ENCODE data around the gene ANO4. TPM values are rescaled to one million over a fixed set of nuclear protein-coding genes. Genes with fewer than 3 reads are reported as not detected.

The ANO4 gene
- total and polyA plus RNA-seq, 2 of the 8 experiments (the other 6 are each of a cell fraction or from before 2014, with no cell fraction given): 1.1 to 3.4 TPM

GRCh38 chr12:101027816-101028215 lies 233.2 kb downstream of the ANO4 start:
- POLR2A ChIA-PET (ENCODE audit: partially characterized antibody): no interaction called here

More at GRCh38 chr12:101027816-101028215, 233.2 kb downstream of the ANO4 start:
- H3K79me2 ChIP-seq (ENCODE audit: control insufficient read depth in 1 of 2, insufficient read depth in 2 of 2, low read length in 2 of 2): no peaks in the 10 kb centered on the region
- H2AFZ ChIP-seq (ENCODE audit: low read length): no peak overlapping the region
- no peak overlapping the region for H2BK12ac ChIP-seq (ENCODE audit: low read depth, low read length)
- H4K91ac ChIP-seq (replicated peaks; ENCODE audit: insufficient read length, low read length): no peak overlapping the region
- peaks cover 0 to 2% (median 0%) of the 10 kb centered on the region in 4 experiments; a peak in 1 of 7 replicates for H3K4me1 ChIP-seq (replicated peaks in 1 of 4; ENCODE audit: control insufficient read depth in 3 of 4, insufficient read depth in 4 of 4, low read length in 3 of 4)
- 0 out of 2 replicates have a peak overlapping the region, but pooled peaks have one; percentile 39 for H2AK5ac ChIP-seq (ENCODE audit: low read depth, low read length)
- no peak overlapping the region for H3K14ac ChIP-seq (ENCODE audit: insufficient read length)
- CTCF ChIA-PET (ENCODE audit: partially characterized antibody): no interaction called here
- no peak overlapping the region for H2BK20ac ChIP-seq (ENCODE audit: low read length)
- H3K27ac ChIP-seq (ENCODE audit: low read depth, low read length): no peak overlapping the region
- DNase-seq (ENCODE audit: low read depth in 1 of 2, low spot score in 2 of 2) (no peak), FAIRE-seq (no peak)
- H3K36me3 ChIP-seq (ENCODE audit: control insufficient read depth in 2 of 4, insufficient read depth in 4 of 4, low read length in 3 of 4): no peaks in the 10 kb centered on the region; a peak in 1 of 8 replicates
- no peak overlapping the region for H3K56ac ChIP-seq (replicated peaks; ENCODE audit: insufficient read length, low read depth, low read length)
- no peak overlapping the region for H4K5ac ChIP-seq (ENCODE audit: insufficient read length, low read depth, low read length)
- H2BK15ac ChIP-seq (ENCODE audit: low read length): no peak overlapping the region
- H3K4me3 ChIP-seq (ENCODE audit: extremely low read depth in 1 of 4, insufficient read depth in 2 of 4, low read depth in 3 of 4, low read length in 4 of 4): no peak overlapping the region
- H3K23me2 ChIP-seq (ENCODE audit: low read depth, low read length): no peaks in the 10 kb centered on the region; the same call in 1 of the 2 replicates
- H3K27me3 ChIP-seq (replicated peaks in 1 of 4; ENCODE audit: control insufficient read depth in 3 of 4, extremely low read depth in 1 of 4, insufficient read depth in 3 of 4, low read length in 3 of 4): no peaks in the 10 kb centered on the region
- no peaks in the 10 kb centered on the region for H3K9me3 ChIP-seq (ENCODE audit: insufficient read depth in 2 of 2, low read depth in 1 of 2, low read length in 1 of 2)
- H3K23ac ChIP-seq (ENCODE audit: insufficient read length): no peak overlapping the region
- no peak overlapping the region for H2BK5ac ChIP-seq (ENCODE audit: low read depth, low read length)
- no peak overlapping the region for H3K9ac ChIP-seq (replicated peaks in 1 of 4; ENCODE audit: extremely low read depth in 1 of 4, low read depth in 3 of 4, low read length in 3 of 4)
- no peak overlapping the region for H3K4me2 ChIP-seq (ENCODE audit: insufficient read depth in 1 of 2, low read depth in 2 of 2, low read length in 2 of 2)
- no peaks in the 10 kb centered on the region for H4K20me1 ChIP-seq (replicated peaks in 1 of 2; ENCODE audit: control insufficient read depth in 1 of 2, insufficient read depth in 2 of 2, low read length in 2 of 2)
- H3K79me1 ChIP-seq (ENCODE audit: low read depth, low read length): no peaks in the 10 kb centered on the region
- H3K18ac ChIP-seq (ENCODE audit: extremely low read depth, low read length): no peak overlapping the region
- 80% methylated on average over 4 of the region's 4 CpGs; no CpG with 5 or more reads in 1 of the 2 experiments for WGBS, 2 experiments (ENCODE audit: extremely low coverage in 1 of 2, insufficient coverage in 1 of 2, insufficient read length in 1 of 2, insufficient replicate concordance in 2 of 2, low coverage in 1 of 2, low lambda C conversion rate in 2 of 2, missing lambda C conversion rate in 1 of 2)
- no peak for TF ChIP-seq EP300 (IDR thresholded peaks at IDR 0.05; ENCODE audit: borderline replicate concordance in 1 of 2, low read depth in 2 of 2, low read length in 2 of 2)
- TF ChIP-seq JUN (IDR thresholded peaks at IDR 0.05; ENCODE audit: low read depth, low read length): no peak
- TF ChIP-seq PHF8 (conservative IDR thresholded peaks at IDR 0.05; ENCODE audit: low read depth, low read length): no peak
- TF ChIP-seq TBP (IDR thresholded peaks at IDR 0.05; ENCODE audit: low read depth, low read length): no peak
- no peak for TF ChIP-seq CHD2 (IDR thresholded peaks at IDR 0.05; ENCODE audit: low read length)
- TF ChIP-seq USF2 (IDR thresholded peaks at IDR 0.05; ENCODE audit: low read length): no peak
- TF ChIP-seq BACH1 (IDR thresholded peaks at IDR 0.05; ENCODE audit: low read length): no peak
- no peak for TF ChIP-seq BRCA1 (IDR thresholded peaks at IDR 0.05; ENCODE audit: low read depth, low read length)
- TF ChIP-seq SP4 (IDR thresholded peaks at IDR 0.05; ENCODE audit: low read length): no peak
- no peak overlapping the region for H4K8ac ChIP-seq (ENCODE audit: extremely low read depth, insufficient read depth, low read length)
- no peak overlapping the region for H3K4ac ChIP-seq (replicated peaks; ENCODE audit: insufficient read length, low read depth, low read length)
- H2BK120ac ChIP-seq (replicated peaks; ENCODE audit: low read depth, low read length): no peak overlapping the region
